Articular chondrocyte of knee joint (primary cell): ENCODE results near the gene TDRD5. TPM values are rescaled to one million over a fixed set of nuclear protein-coding genes. Genes with fewer than 3 reads are reported as not detected.

ENCODE experiments used
- small RNA-seq: library from RNA; depleted of rRNA; stranded (forward); fragments of <200 nt; gene quantifications from one replicate; pipeline ENCODE3, GENCODE V24; 2012
- total RNA-seq: library from RNA; depleted of rRNA; stranded (reverse); fragments of >200 nt; gene quantifications from 2 replicates; pipeline ENCODE4 v1.2.3, GENCODE V29; 2012

The TDRD5 gene, protein sequence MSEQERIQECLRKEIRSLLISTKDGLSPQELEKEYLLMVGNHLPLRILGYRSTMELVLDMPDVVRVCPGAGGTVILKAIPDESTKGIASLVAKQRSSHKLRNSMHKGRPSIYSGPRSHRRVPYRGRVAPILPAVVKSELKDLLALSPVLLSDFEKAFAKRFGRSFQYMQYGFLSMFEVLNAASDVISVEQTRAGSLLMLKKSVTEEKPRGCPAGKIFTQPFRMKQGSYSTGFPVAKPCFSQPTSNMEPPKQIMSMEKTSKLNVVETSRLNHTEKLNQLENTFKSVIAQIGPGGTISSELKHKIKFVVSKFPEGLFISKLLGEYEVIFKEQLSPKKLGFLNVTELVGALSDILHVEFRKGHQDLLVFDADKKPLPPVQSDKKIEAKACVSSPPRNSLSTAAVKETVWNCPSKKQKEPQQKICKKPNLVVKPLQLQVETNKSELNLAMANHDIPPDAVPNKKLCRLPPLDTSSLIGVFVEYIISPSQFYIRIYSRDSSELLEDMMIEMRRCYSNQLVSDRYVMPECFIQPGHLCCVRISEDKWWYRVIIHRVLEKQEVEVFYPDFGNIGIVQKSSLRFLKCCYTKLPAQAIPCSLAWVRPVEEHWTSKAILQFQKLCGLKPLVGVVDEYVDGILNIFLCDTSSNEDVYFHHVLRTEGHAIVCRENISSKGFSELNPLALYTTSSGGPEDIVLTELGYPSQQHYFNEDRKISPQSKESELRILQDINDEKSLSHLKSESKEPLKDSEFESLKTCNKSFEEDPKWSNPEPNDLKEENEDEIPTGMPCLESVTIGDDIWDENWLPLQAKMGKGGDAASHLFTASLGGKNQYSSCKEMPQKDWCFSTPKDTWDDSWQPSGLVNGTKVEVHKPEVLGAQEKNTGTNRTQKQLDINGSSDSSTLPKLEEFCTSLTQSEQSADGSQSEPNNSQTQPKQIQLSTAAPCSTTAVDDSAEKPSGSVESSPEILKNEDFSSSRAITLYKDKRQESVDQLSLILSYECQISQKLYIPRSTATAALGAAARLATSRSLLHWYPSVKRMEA
- not detected in 2 replicates for total RNA-seq

DNA sequence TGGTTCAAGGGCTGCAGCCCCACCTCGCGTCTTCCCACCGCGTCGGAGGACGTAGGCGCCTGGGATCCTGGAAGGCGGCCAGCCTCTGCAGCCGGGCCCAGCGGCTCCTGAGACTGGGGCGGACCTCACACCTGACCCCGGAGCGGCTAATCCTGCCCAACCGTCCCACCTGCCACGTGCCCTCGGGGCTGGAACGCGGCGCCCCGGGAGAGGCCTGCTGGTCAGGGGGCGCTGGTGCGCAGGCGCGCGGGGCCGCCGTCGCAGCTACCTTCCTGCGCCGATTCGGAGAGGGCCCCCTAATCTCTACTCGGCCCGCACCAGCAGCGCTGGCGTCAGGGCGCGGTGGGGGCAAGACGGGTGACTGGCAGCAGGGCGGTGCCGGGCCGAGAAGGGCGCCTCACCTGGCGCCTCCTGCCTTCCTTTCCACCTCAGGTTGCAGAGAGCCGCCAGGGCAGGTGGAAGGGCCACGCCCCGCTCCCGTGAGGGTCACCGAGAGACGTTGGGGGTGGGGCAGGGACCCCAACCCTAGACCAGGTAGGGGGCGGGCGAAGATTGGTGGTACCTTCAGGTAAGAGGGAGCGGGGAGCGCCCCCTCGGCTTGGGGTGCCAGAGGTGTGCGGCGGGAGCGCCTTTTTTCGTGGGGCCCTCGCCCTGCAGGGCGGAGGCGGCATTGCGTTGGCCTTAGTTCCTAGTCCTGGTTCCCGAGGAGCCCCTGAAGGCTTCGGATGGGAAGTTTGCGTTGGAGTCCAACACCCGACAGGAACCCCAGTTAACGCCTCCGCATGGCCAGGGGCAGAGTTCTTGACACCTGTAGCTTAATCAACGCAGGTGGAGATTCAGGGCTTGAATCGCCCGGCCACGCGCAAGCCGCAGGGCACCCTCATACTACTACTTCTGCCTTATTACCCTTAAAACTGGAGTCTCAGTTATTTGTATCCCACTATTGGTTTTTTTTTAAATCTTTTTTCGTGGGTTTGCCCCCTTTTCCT, at the start of gene TDRD5:
Gene TDRD5 (plus strand): TSS at position 241 of the 989 bp plus-strand sequence. CDS start 784 bp downstream, outside the sequence.

DNA sequence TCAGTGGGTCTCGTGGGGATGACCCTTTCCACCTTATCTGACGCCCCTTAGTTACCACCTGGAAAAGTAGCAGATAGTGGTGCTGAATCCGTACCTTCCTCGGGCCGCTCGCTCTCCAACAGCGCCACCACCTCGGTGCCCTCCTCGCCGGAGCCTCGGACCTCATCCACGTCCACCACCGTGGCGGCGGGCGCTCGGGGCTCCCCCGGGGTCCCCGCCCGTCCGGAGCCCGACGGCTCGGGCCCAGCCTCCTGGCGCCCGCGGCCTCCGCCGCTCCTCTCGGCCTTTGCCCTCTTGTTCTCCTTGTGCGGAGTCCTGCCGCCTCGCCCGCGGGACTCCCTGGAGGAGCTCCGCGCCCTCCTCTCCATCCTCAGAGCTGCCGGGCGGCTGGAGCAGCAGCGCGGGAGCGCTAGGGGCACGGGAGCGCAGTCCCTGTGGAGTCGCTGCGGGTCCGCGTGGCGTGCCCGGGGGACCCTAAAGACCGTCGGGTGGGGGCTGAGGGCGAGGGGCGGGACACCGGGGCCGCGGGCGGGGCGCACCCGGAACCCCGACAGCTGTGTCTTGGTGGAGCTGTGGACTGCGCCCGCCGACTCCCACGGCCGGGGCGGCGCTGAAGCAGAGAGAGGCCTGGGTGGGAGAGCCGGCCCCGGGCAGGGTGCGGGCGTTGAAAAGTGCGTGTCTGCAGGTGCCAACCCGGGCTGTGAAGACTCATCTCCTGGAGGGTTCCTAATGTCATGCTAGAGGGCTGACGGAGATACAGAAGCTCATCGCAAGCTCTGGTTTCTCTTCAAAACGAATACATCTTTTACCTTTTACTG, 15.9 kb upstream of the TDRD5 start, which contains the start of gene NPHS2:
Gene NPHS2 (minus strand): TSS at position 452 of the 818 bp plus-strand sequence. CDS start 84 bp downstream, at position 368.

Small RNA genes lying within 50 kb of the gene (small RNA-seq; reads per million reads assigned to genes)
- gene RNU5F-2P: not detected

Other genes starting within 250 kb of the TDRD5 start
- gene AXDND1, start 225.9 kb upstream of the TDRD5 start, total RNA-seq: 0.54 and 3.8 TPM in 2 replicates
- not detected in 2 replicates for gene NPHS2, start 15.9 kb upstream of the TDRD5 start, total RNA-seq
- gene FAM163A, start 151.5 kb downstream of the TDRD5 start, total RNA-seq: not detected in 2 replicates